Measurements from ENCODE around the gene ZBP1. TPM values are rescaled to one million over a fixed set of nuclear protein-coding genes. Genes with fewer than 3 reads are reported as not detected.

Gene ZBP1
- total RNA-seq, 4 donors from 2014 or later, result 0.28 to 0.84 (median 0.56) TPM; not detected in 1

- ATAC-seq (ENCODE audit: low FRiP score) (no peak), DNase-seq (ENCODE audit: low spot score) (no peak)
- no peak for TF ChIP-seq CTCF (IDR thresholded peaks at IDR 0.05)
These were observed 43.3 kb downstream of the ZBP1 start for GRCh38 chr20:57576617-57577550.

GRCh38 chr20:57576002-57576401, 44.2 kb downstream of the ZBP1 start:
- TF ChIP-seq CTCF (IDR thresholded peaks at IDR 0.05), result no peak
- no peak for ATAC-seq (ENCODE audit: low FRiP score)
- no peak for DNase-seq (ENCODE audit: low spot score)

- TF ChIP-seq CTCF (IDR thresholded peaks at IDR 0.05), result no peak
- ATAC-seq (ENCODE audit: low FRiP score), result no peak
- no peak for DNase-seq (ENCODE audit: low spot score)
These were observed 45.3 kb downstream of the ZBP1 start for GRCh38 chr20:57574954-57575353.

GRCh38 chr20:57573894-57574293, 46.3 kb downstream of the ZBP1 start:
- DNase-seq (ENCODE audit: low spot score) (no peak), ATAC-seq (ENCODE audit: low FRiP score) (no peak)
- TF ChIP-seq CTCF (IDR thresholded peaks at IDR 0.05), result no peak

- ATAC-seq (ENCODE audit: low FRiP score) (no peak), DNase-seq (ENCODE audit: low spot score) (no peak)
- TF ChIP-seq CTCF (IDR thresholded peaks at IDR 0.05), result no peak
These were observed 47.0 kb downstream of the ZBP1 start for GRCh38 chr20:57573242-57573641.

- no peak for TF ChIP-seq CTCF (IDR thresholded peaks at IDR 0.05)
- DNase-seq (ENCODE audit: low spot score) (no peak), ATAC-seq (ENCODE audit: low FRiP score) (no peak)
These were observed 48.3 kb downstream of the ZBP1 start for GRCh38 chr20:57571782-57572416.
